HepG2 (cell line): ENCODE data around the gene CYB5R2.

Source experiments
- CHD2 ChIP-seq: IDR thresholded peaks from 2 replicates; pipeline ENCODE4 v1.6.1; 2011; ENCODE audit warnings: low read depth, low read length, improper control_type of control experiment
- CREB1 ChIP-seq, 2 experiments: fragments of 450-650 bp in 1 of 2; IDR thresholded peaks; 2 replicates each; pipeline ENCODE4 v1.6.1; 2016 to 2017; ENCODE audit warnings: control low read depth in 1 of 2, mild to moderate bottlenecking in 1 of 2, missing compliant biosample characterization in 1 of 2, missing genetic modification characterization in 1 of 2
- MTA1 ChIP-seq: sonication (generic); formaldehyde crosslinking; IDR thresholded peaks from 2 replicates; pipeline ENCODE4 v1.4.0; 2020; ENCODE audit warnings: missing genetic modification reagents, mild to moderate bottlenecking, borderline replicate concordance
- ZNF234 ChIP-seq: sonication (generic); formaldehyde crosslinking; conservative IDR thresholded peaks from 2 replicates; pipeline ENCODE4 v1.5.1; 2020; ENCODE audit warnings: mild to moderate bottlenecking, missing genetic modification reagents
- ZNF296 ChIP-seq: sonication (generic); formaldehyde crosslinking; conservative IDR thresholded peaks from 2 replicates; pipeline ENCODE4 v1.5.0; 2020; ENCODE audit warnings: mild to moderate bottlenecking, missing genetic modification reagents
- TF ChIP-seq, protein P1 (sequence below): sonication (generic); formaldehyde crosslinking; IDR thresholded peaks from 2 replicates; pipeline ENCODE4 v1.5.0; 2020; ENCODE audit warnings: mild to moderate bottlenecking, missing genetic modification reagents, moderate library complexity
- TF ChIP-seq, protein P2 (sequence below): sonication (generic); formaldehyde crosslinking; IDR thresholded peaks from 2 replicates; pipeline ENCODE4 v1.5.0; 2020; ENCODE audit warnings: mild to moderate bottlenecking, missing genetic modification reagents

DNA sequence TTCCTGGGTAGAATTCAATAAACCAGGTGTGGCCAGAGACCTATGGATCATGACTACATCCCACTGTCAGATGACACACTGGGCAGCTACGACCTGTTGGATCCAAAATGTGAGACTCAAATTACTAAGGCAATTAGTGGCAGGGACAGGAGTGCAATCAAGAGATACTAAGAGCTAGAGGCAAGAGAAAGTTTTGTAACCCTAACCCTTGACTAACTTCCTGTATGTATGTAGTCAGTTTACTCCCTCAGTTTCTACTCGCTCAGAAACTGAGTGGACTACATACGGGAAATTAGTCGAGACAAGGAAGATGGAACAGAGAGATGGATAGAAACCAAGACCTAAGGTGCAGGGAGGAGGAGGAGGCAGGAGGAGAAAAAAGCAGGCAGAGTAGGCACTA lies 2.7 kb downstream of the CYB5R2 start:
- TF ChIP-seq, protein P1, sequence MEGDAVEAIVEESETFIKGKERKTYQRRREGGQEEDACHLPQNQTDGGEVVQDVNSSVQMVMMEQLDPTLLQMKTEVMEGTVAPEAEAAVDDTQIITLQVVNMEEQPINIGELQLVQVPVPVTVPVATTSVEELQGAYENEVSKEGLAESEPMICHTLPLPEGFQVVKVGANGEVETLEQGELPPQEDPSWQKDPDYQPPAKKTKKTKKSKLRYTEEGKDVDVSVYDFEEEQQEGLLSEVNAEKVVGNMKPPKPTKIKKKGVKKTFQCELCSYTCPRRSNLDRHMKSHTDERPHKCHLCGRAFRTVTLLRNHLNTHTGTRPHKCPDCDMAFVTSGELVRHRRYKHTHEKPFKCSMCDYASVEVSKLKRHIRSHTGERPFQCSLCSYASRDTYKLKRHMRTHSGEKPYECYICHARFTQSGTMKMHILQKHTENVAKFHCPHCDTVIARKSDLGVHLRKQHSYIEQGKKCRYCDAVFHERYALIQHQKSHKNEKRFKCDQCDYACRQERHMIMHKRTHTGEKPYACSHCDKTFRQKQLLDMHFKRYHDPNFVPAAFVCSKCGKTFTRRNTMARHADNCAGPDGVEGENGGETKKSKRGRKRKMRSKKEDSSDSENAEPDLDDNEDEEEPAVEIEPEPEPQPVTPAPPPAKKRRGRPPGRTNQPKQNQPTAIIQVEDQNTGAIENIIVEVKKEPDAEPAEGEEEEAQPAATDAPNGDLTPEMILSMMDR (CRISPR knock-in tag) = no peak
- TF ChIP-seq MTA1 (CRISPR knock-in tag) (no peak), CREB1 (IDR thresholded peaks at IDR 0.05) (no peak), CREB1 (CRISPR knock-in tag; IDR thresholded peaks at IDR 0.05) (no peak), ZNF234 (CRISPR knock-in tag) (no peak), ZNF296 (CRISPR knock-in tag) (no peak), CHD2 (no peak)
- TF ChIP-seq, protein P2, sequence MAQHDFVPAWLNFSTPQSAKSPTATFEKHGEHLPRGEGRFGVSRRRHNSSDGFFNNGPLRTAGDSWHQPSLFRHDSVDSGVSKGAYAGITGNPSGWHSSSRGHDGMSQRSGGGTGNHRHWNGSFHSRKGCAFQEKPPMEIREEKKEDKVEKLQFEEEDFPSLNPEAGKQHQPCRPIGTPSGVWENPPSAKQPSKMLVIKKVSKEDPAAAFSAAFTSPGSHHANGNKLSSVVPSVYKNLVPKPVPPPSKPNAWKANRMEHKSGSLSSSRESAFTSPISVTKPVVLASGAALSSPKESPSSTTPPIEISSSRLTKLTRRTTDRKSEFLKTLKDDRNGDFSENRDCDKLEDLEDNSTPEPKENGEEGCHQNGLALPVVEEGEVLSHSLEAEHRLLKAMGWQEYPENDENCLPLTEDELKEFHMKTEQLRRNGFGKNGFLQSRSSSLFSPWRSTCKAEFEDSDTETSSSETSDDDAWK (CRISPR knock-in tag) = no peak
